Measurements from ENCODE around the gene CADM3. TPM values are rescaled to one million over a fixed set of nuclear protein-coding genes. Genes with fewer than 3 reads are reported as not detected.

Gene CADM3
- total RNA-seq, 1 donor from 2014 or later, result 4.0 TPM

- peaks cover 3% of the 10 kb centered on the region for H3K4me1 Mint-ChIP-seq (ENCODE audit: unreplicated experiment)
- no peaks in the 10 kb centered on the region for H3K9me3 Mint-ChIP-seq (ENCODE audit: unreplicated experiment)
- H3K27me3 Mint-ChIP-seq (ENCODE audit: unreplicated experiment), result peaks cover 3% of the 10 kb centered on the region
- no peak for DNase-seq (ENCODE audit: low spot score)
- H3K36me3 Mint-ChIP-seq (ENCODE audit: low read depth, unreplicated experiment), result peaks cover 5% of the 10 kb centered on the region
- H3K27ac Mint-ChIP-seq (ENCODE audit: unreplicated experiment), result no peak overlapping the region
- TF ChIP-seq CTCF (IDR thresholded peaks at IDR 0.05; ENCODE audit: unreplicated experiment), result no peak
- no peak overlapping the region for H3K4me3 Mint-ChIP-seq (ENCODE audit: unreplicated experiment)
Observed at GRCh38 chr1:159146980-159147379, 24.4 kb upstream of the CADM3 start.

GRCh38 chr1:159152031-159152430, 19.4 kb upstream of the CADM3 start:
- Mint-ChIP-seq H3K4me3 (ENCODE audit: unreplicated experiment) (no peak overlapping the region), H3K9me3 (ENCODE audit: unreplicated experiment) (no peaks in the 10 kb centered on the region), H3K36me3 (ENCODE audit: low read depth, unreplicated experiment) (no peaks in the 10 kb centered on the region), H3K27ac (ENCODE audit: unreplicated experiment) (no peak overlapping the region), H3K27me3 (ENCODE audit: unreplicated experiment) (no peaks in the 10 kb centered on the region), H3K4me1 (ENCODE audit: unreplicated experiment) (peaks cover 3% of the 10 kb centered on the region)
- no peak for TF ChIP-seq CTCF (IDR thresholded peaks at IDR 0.05; ENCODE audit: unreplicated experiment)
- no peak for DNase-seq (ENCODE audit: low spot score)

GRCh38 chr1:159161001-159161718, 10.3 kb upstream of the CADM3 start:
- peak; percentile 79 for DNase-seq (ENCODE audit: low spot score)
- no peak overlapping the region for H3K4me3 Mint-ChIP-seq (ENCODE audit: unreplicated experiment)
- peak; percentile 90 for TF ChIP-seq CTCF (IDR thresholded peaks at IDR 0.05; ENCODE audit: unreplicated experiment)
- H3K27ac Mint-ChIP-seq (ENCODE audit: unreplicated experiment), result no peak overlapping the region
- no peaks in the 10 kb centered on the region for H3K9me3 Mint-ChIP-seq (ENCODE audit: unreplicated experiment)
- H3K27me3 Mint-ChIP-seq (ENCODE audit: unreplicated experiment), result peaks cover 2% of the 10 kb centered on the region
- H3K36me3 Mint-ChIP-seq (ENCODE audit: low read depth, unreplicated experiment), result no peaks in the 10 kb centered on the region
- H3K4me1 Mint-ChIP-seq (ENCODE audit: unreplicated experiment), result peaks cover 4% of the 10 kb centered on the region

GRCh38 chr1:159161719-159162026, 9.7 kb upstream of the CADM3 start:
- peaks cover 2% of the 10 kb centered on the region for H3K27me3 Mint-ChIP-seq (ENCODE audit: unreplicated experiment)
- DNase-seq (ENCODE audit: low spot score), result no peak
- no peak overlapping the region for H3K4me3 Mint-ChIP-seq (ENCODE audit: unreplicated experiment)
- no peak for TF ChIP-seq CTCF (IDR thresholded peaks at IDR 0.05; ENCODE audit: unreplicated experiment)
- peaks cover 4% of the 10 kb centered on the region for H3K4me1 Mint-ChIP-seq (ENCODE audit: unreplicated experiment)
- H3K36me3 Mint-ChIP-seq (ENCODE audit: low read depth, unreplicated experiment), result no peaks in the 10 kb centered on the region
- H3K27ac Mint-ChIP-seq (ENCODE audit: unreplicated experiment), result no peak overlapping the region
- no peaks in the 10 kb centered on the region for H3K9me3 Mint-ChIP-seq (ENCODE audit: unreplicated experiment)

GRCh38 chr1:159162516-159163265, 8.7 kb upstream of the CADM3 start:
- no peak for DNase-seq (ENCODE audit: low spot score)
- peaks cover 2% of the 10 kb centered on the region for H3K27me3 Mint-ChIP-seq (ENCODE audit: unreplicated experiment)
- no peak for TF ChIP-seq CTCF (IDR thresholded peaks at IDR 0.05; ENCODE audit: unreplicated experiment)
- H3K27ac Mint-ChIP-seq (ENCODE audit: unreplicated experiment), result no peak overlapping the region
- H3K36me3 Mint-ChIP-seq (ENCODE audit: low read depth, unreplicated experiment), result no peaks in the 10 kb centered on the region
- H3K4me1 Mint-ChIP-seq (ENCODE audit: unreplicated experiment), result peaks cover 4% of the 10 kb centered on the region
- no peaks in the 10 kb centered on the region for H3K9me3 Mint-ChIP-seq (ENCODE audit: unreplicated experiment)
- no peak overlapping the region for H3K4me3 Mint-ChIP-seq (ENCODE audit: unreplicated experiment)
